ENCODE results near the gene ECT2L.

GRCh38 chr6:138837246-138837645 is 41.4 kb downstream of the ECT2L start:
- no peak for TF ChIP-seq CTCF (IDR thresholded peaks at IDR 0.05)
- TF ChIP-seq POLR2A (IDR thresholded peaks at IDR 0.05; ENCODE audit: low read depth), result no peak

Measured in esophagus muscularis mucosa (tissue), 3 donors.